Measurements from ENCODE around the gene LSAMP. TPM values are rescaled to one million over a fixed set of nuclear protein-coding genes. Genes with fewer than 3 reads are reported as not detected.
A peak's percentile ranks its signal among the peaks of the same experiment; 100 is the strongest.
"Not testable (repeated sequence)": the region's sequence is repeated elsewhere in the genome, so short reads cannot be mapped to it uniquely, and the experiment has no call there.

The LSAMP gene
- polyA plus RNA-seq, 4 donors = 12.7 to 16.7 (median 14.2) TPM

DNA sequence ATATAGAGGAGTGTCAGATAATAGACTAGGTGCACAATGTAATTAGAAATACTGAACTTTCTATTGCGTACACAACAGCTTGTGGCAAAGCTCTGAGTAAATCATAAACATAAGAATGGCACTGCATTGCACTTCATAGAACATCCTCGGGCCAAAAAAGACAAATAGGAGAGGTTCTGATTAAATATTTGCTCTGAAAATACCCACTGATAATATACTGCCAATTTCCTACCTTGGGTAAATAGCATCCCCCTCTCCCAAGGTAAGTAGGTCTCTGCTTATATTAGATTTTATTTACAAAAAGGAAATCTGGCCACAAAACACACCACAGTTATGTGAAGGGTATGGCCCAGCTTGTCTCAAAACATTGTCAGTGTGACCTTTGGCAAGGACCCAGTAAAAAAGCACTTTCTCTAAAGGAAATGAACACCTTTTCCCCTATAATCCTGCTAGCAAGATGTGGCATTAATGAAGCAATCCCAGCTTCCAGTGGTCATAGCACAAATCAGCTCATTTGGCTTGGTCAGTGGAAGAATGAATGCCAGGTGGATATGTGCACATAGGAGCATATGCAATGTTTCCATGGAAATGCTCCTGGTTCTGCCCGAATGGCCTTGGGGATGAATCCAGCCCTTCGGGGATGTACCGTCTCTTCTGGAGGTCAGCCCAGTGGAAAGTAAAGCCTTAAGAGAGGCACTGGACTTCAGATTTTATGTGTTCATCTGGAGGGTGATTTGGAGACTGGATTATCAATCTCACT lies 315.9 kb downstream of the LSAMP start:
- DNase-seq (ENCODE audit: low read depth in 4 of 4, low spot score in 3 of 4) = no peak

DNA sequence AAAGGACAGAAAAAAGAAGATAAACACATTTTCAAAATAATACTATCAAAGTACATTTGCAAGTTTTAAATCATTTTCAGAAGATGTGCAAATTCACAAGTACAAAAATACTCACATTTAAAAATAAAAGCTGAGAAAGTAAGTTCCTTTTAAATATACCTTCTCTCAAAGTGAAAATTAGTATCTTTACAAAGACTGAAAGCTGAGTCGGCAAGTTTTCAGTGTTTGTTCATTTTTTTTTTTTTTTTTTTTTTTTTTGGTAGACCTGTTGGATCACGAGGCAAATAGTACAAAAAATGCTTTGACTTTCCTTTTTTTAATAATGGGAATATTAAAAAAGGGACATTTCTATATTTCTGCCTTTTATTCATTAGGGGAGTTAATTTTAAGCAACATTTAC lies 317.8 kb downstream of the LSAMP start:
- DNase-seq (ENCODE audit: low read depth in 4 of 4, low spot score in 3 of 4) = no peak

DNA sequence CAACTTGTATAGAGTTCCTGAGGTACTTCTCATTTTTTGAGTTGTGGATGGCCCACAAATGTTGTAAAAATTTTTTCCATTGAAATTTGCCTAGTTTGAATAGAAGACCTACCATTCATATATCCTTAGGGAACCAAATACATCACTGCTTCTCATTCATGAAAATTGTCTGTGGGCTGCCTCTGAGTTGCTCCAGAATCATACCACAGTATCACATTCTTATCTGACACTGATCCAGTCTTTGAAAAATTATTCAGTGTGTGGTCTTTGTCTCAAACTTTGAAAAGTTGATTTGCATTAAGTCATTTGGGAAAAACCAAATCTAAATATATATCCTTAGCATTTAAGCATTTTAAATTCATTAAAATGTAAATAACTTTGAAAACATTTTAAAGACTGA lies 321.1 kb downstream of the LSAMP start:
- DNase-seq (ENCODE audit: low read depth in 4 of 4, low spot score in 3 of 4) = no peak

DNA sequence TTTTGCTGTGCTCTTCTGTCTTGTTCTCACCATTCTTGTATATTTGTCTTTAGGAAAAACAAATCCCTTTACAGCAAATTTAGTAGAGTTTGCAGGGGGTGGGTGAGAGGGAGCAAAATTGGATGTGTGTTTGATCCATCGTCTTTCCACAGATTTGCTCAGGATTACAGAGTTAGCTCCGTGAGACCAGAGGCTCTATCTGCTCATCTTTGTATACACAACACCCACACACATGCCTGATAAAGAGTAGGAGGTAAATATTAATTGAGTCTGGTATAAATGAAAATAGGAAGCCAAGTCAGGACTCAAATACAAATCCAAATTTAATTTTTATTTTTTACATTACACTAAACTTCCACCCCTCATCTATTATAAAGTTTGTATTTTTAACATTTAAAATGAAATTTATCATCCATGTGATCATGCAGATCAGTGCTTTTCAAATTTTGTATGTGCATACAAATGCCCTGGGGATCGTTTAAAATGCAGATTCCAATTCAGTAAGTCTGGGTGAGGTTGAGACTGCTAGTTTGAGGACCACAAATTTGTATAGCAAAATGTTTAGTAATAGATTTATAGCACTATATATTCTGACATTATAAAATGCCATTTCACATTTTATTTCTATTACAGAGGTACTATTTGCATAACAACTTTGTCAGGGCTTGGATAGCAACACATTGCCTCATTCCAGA lies 326.7 kb downstream of the LSAMP start:
- no peak for DNase-seq (ENCODE audit: low read depth in 4 of 4, low spot score in 3 of 4)

DNA sequence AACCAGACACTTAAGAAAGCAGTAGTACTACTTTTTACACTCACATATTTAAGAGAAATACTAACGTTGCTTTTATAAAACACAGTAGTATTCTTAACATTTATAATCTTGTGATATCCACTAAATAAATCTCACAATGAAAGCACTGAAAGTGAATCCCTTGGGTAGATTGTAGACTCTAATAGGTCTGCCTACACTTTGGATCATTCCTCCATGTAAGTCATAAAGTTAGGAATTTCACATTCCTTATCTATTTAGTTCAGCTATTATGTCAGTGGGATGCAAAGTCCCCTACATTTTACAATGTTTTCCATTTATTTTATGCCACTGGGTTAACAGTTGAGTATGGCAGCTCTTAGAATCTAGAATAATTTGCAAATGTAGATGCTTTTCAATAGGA lies 330.7 kb downstream of the LSAMP start:
- no peak for DNase-seq (ENCODE audit: low read depth in 4 of 4, low spot score in 3 of 4)

DNA sequence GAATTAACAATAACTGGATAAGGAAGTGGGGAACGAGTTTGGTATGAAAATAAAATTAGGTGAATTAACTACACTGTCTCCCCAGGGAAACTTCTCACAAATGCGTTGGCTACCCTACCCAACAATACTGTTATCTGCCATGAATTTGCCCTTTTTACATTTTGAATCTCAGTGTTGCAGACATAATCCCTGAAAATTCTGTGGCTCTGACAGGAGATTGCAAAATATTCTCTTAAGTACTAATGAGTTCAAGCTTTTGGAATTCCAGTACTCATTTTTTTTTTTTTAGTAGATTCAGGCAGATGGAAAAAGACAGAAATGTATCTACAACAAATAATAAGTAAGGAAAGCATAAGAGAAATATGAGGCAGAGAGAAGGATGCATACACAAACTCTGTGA lies 332.6 kb downstream of the LSAMP start:
- no peak for DNase-seq (ENCODE audit: low read depth in 4 of 4, low spot score in 3 of 4)

DNA sequence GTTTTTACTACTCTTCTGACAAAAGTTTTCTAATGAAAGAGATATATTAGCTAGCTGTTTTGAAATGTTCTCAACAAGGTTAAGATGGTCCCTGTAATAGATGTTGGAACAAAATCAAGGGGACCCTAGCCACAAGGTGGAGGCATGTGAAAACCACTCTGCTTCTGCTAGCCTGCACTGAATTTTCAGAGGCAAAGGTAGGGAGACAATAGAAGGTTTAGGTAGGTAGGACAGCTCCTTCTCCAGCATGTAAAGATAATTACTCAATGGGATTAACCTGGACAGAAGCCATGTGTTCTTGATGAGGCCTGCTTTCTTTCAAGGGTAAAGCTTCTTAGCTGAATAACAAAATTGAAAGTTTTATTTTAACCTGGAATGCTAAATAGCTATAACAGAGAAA lies 333.5 kb downstream of the LSAMP start:
- DNase-seq (ENCODE audit: low read depth in 4 of 4, low spot score in 3 of 4) = no peak

DNA sequence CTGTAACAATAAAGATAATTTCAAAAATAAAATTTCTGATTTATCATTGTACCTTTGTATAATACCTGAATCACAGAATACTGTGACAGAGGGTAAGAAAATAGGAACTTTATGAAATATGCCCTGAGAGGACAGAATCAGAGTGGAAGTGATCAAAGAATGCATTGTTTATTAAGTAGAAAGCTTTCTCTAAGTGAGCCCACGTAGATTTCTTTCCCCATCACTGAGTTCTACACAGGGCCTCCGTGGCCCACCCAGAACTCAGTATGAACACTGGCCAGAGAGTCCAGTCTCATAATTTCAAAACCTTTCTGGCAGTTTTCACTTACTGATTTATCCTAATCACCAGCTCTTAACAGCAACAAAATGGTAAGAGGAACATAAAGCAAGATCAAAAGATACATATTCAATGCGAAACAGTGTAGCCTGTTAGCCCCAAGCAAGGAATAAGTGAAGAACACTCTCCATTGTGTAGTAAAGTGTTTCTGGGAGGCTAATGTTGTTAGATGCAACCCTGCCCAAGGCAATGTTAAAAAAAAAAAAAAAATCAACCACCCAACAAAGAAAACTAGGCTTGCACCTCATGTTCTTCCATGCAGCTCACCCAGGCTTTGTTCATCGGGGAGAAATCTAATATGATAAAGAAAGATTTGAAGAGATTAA lies 341.3 kb downstream of the LSAMP start:
- no peak for DNase-seq (ENCODE audit: low read depth in 4 of 4, low spot score in 3 of 4)

DNA sequence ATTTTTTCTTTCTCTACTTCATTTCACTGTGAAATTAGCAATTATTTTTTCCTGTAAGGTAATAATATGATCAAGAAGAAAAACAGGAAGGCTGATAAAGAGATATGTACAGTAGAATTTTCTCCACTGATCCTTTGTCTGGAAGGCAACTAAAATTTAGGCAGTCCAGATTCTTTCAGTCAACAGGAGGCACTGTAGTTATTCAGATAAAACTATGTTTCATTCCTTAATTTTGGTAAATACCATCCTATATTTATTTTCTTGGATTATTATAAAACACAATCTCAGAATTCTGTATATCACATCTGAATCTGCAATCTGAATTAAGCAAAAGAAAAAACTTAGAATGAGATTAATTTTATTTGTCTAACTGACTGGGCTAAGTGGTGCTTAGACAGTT lies 343.2 kb downstream of the LSAMP start:
- no peak for DNase-seq (ENCODE audit: low read depth in 4 of 4, low spot score in 3 of 4)

DNA sequence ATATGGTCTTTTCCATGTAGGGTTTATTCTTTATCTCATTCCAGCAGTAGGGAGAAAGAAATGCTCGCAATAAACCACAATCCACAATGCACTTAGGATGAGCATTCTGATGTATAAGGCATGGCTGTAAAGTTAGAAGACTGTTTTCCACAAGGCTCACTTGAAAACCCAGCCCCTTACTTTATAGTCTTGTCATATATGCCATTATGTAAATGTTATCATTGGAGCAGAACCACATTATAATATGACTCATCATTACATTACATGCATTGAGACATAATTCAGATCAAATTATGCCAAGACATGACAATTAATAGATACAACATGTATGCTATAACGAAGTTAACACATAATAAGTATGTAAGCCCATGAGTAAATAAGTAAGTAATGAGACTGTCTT lies 348.1 kb downstream of the LSAMP start:
- no peak for DNase-seq (ENCODE audit: low read depth in 4 of 4, low spot score in 3 of 4)

DNA sequence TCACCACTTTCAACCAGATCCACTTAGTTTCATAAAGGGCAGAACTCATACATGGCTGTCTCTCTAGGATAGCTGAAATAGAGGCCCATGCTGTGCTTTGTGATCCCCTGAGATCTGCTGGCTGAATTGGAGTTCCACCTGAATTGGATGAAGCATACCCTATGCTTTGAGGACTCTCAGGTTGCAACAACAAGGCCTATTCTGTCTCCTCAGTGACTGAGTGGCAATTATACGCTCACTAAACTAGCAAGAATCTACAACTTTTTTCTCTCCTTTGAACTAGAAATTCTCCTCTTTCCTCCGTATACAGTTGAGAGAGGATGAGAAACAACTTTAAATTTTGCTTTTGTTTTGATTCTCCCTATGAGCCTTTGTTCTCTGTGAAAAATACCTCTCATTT lies 348.7 kb downstream of the LSAMP start:
- no peak for DNase-seq (ENCODE audit: low read depth in 4 of 4, low spot score in 3 of 4)

DNA sequence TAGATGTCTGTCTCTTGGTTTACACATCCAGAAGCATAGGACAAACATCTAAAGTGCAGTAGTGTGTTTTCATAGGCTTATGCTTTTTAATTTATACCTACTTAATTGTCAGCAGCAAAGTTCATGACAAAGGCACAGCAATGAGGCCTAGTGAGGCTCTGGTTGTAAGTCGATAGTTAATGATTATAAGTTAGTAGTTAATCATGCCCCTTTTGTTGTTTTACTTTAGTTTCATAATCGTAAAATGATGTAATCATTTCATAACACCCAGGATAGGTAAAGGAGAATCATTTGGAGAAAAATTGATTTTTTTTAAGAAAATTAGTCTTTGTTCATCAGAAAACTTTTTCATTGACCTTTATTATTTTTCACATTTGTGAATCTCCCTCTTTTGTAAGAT lies 351.9 kb downstream of the LSAMP start:
- DNase-seq (ENCODE audit: low read depth in 4 of 4, low spot score in 3 of 4) = no peak

DNA sequence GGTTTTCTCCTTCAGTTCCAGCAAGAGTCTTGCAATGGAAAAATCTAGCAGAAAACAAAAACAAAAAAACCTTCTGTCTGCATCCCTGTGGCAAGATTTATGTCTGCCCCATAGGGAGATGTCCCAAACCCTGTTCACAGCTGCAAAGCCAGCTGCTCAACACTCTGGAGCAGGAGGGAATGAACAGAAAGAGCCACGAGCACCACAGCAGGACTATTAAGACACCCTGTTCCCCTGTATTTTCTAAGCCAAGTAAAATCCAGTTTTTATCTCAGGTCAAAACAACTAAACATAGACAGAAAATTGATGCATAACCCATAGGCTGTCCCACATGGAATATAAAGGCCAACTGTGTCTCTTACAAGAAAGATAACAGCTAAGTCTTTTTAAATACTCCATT lies 357.9 kb downstream of the LSAMP start:
- DNase-seq (ENCODE audit: low read depth in 4 of 4, low spot score in 3 of 4) = peak in 2 of 4 donors; percentile 12

DNA sequence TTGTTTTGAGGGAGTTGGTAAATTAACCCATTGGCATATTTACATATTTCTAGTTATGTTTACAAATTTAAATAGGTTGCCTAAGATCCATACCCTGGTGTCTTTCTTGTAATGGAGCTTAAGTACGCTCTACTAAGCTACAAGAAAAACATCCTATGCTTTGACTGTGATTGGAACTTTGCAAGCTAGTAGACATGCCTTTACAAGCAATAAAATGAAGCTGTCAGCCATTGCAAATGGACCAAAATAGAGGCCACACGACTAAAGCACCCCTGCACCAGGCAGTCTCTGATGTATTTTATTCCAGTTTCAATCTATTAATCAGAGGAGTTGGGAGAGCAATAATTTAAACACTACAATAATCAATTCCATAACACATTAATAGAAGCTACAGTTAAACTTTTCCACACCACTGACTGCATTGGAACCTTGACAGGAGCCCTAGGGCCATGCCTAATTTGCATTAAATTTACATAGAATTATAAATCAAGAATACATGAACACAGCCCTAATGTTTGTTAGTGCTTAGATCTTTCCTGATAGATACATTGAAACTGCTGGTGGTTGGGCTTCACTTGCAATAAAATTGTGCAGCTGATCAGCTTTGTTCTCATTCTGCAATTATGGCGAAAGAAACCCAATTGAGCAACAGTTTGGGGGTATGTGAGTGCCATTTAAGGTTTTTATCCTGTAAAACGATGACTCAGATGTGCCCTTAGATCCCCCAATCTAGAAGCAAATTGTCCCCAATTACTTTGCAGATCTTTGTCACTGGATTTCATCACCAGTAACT lies 360.1 kb downstream of the LSAMP start:
- DNase-seq (ENCODE audit: low read depth in 4 of 4, low spot score in 3 of 4) = no peak

DNA sequence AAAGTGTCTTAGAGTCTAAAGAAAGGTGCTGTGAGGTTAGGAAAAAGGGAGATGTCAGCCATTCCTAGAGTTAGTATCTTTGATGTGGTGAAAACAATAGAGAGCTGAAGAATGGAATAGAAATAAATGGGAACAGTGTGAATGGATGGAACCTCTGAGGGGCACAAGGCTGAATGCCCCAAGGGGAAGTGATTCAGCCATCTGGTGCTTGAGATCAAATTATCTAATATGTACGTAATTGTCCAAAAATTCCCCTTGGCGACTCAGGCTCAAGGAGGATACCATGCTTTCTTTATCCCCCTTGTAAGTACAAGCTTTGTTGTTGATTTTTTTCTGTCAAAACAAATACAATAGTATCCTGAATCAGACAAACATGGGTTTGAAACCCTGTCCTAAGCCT lies 361.6 kb downstream of the LSAMP start:
- no peak for DNase-seq (ENCODE audit: low read depth in 4 of 4, low spot score in 3 of 4)

DNA sequence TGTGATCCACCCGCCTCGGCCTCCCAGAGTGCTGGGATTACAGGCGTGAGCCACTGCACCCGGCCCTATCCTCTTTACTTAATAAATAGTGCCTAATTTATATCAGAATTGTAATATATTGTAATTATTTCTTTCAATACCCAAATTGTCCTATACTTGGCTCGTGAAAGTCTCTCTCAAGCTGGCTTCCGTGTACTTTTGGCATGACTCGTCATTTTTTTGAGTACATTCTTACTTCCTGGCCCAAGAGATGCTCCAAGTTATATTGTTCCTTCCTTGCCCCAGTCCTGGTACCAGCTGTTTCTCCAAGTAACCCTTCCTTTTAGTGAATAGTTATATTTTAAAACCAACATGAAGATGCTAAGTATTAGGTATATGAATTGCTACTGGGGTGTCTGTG lies 366.7 kb downstream of the LSAMP start:
- no peak for DNase-seq (ENCODE audit: low read depth in 4 of 4, low spot score in 3 of 4)

DNA sequence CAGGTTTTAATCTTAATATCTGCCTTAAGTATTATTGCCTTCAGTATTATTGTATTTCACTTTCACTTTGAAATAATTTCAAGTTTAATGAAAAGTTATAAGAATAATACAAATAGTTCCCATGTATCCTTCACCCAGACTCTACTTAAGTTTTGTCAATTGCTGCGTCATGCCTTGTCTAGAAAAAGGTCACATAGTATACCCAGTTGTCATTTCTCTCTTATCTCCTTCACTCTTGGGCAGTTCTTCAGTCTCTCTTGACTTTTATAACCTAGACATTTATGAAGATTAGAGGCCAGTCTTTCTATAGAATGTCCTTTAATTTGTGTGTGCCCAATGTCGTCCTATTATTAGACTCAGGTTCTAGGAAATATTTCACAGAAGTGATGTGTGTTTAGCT lies 367.7 kb downstream of the LSAMP start:
- no peak for DNase-seq (ENCODE audit: low read depth in 4 of 4, low spot score in 3 of 4)

DNA sequence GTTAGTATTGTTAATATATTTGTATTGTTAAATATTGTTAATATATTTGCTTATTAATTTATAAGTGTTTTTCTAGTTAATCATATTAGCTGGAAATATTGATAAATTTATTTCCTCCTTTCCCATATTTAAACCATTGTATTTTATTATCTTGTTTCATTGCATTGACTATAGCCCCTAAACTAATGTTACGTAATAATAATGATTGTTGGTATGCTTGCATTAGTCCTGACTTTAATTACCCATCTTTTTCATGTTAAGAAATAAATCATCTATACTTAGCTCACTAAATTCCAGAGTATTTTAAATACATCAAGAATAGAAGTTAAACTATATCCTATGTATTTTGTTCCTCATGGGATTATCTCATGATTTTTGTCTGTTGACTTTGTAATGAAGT lies 368.2 kb downstream of the LSAMP start:
- no peak for DNase-seq (ENCODE audit: low read depth in 4 of 4, low spot score in 3 of 4)

DNA sequence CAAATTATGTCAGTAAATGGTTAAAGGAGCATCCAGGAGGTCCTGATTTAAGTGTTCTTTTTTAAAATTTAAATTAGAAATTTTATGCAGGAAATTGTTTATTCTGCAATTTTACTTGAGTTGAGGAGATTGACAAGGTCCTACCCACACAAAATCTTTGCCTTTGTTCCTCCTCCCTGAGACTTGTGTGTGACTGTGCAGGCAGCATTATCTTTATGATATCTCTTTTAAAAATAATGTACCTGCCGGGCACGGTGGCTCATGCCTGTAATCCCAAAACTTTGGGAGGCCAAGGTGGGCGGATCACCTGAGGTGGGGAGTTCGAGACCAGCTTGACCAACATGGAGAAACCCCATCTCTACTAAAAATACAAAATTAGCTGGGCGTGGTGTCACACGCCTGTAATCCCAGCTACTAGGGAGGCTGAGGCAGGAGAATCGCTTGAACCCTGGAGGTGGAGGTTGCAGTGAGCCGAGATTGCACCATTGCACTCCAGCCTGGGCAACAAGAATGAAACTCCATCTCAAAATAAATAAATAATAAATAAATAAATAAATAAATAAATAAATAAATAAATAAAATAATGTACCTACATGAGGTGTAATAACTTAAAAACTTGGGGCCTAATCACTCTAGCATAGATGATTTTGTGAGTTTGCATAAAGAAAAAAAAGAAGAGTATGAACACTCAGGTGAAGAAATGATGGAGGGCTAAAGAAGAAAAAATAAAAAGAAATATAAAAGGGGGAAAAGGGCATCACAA lies 374.6 kb downstream of the LSAMP start:
- DNase-seq (ENCODE audit: low read depth in 4 of 4, low spot score in 3 of 4) = not testable (repeated sequence)

DNA sequence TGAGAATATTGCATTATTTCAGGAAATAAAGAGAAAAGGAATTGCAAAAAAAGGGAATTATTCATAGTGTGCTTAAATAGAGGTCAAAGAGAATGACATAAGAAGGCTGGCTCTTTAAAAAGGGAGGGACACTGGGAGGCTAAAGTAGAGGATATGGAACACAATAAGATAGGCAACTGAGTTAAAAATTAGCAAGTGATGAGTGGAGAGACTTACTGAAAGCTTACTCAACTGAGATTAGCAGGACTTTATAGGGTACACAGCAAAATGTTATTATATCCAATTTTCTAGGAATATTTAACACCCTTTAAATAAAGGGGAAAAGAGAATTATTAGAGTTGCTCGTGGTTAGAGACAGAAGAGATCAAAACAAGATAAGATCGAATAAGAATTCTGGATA lies 375.2 kb downstream of the LSAMP start:
- no peak for DNase-seq (ENCODE audit: low read depth in 4 of 4, low spot score in 3 of 4)

Data from right renal pelvis (tissue), 4 donors.